T-helper 9 cell (primary cell): ENCODE results near the gene BAG2.
A peak's percentile ranks its signal among the peaks of the same experiment; 100 is the strongest.

ENCODE experiments used
- DNase-seq: peaks from one replicate; pipeline ENCODE4 v3.0.0-alpha.2; 2020

BAG2 gene

GRCh38 chr6:57174511-57174907 lies 2.4 kb downstream of the BAG2 start:
- no peak for DNase-seq

GRCh38 chr6:57177545-57178265 lies 5.6 kb downstream of the BAG2 start:
- no peak for DNase-seq

GRCh38 chr6:57180596-57180995 lies 8.5 kb downstream of the BAG2 start:
- no peak for DNase-seq

DNA sequence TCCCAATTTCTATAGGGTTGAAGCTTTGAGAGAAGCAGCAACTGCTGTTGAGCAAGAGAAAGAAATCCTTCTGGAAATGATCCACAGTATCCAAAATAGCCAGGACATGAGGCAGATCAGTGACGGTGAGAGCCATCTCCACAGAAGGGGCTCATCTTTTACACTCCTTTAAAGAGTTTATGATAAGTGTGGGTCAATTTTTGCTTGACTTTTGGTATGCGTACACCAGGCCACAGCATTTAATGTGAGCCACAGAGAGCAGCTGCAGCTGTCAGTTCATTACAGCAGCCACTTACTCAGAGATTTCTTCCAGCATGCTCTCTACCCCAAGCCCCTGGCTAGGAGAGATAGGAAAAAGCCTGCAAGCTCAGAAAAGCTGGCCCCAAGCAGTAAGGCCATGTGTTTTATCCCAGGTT lies 9.9 kb downstream of the BAG2 start:
- no peak for DNase-seq

DNA sequence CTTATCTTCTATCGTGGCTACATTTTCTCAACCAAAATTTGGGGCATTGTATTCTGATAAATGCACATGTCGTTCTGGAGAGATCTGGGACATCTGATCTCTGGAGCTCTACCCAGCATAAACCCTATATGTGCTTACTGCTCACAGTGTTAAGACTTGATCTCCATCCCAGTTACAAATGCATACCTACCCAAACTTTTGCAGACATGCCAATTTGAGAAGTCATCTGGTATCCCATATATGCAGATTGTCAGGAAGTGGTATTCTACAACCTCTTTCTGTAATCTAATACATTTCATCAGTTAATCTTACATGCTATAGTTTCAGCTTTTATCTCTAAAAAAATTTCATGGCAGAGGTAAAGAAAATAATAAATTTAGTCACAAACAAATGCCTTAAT lies 11.2 kb downstream of the BAG2 start:
- DNase-seq = no peak

- no peak for DNase-seq
These were observed 18.0 kb downstream of the BAG2 start for GRCh38 chr6:57190140-57190539.

DNA sequence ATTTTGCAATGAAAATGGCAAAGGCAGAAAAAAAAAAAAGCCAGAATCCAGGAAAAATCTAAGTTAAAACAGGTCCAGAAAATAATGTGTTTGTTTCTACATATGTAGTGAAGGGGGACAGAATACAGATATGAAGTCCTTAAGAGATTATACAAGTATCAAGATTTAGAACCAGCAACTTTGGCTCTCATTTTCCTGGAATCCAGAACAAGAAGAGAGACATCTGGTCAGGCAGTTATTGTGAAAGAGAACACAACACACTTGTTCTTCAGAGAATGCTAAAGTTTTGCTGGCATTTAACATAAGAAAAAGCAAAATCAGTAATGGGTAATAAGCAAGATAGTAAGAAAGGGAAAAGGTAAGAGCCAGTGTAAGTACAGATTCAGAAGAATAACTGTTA lies 21.1 kb downstream of the BAG2 start:
- no peak for DNase-seq

- DNase-seq = no peak
These were observed 23.3 kb downstream of the BAG2 start for GRCh38 chr6:57195457-57195856.

- no peak for DNase-seq
These were observed 27.0 kb downstream of the BAG2 start for GRCh38 chr6:57198926-57199636.

DNA sequence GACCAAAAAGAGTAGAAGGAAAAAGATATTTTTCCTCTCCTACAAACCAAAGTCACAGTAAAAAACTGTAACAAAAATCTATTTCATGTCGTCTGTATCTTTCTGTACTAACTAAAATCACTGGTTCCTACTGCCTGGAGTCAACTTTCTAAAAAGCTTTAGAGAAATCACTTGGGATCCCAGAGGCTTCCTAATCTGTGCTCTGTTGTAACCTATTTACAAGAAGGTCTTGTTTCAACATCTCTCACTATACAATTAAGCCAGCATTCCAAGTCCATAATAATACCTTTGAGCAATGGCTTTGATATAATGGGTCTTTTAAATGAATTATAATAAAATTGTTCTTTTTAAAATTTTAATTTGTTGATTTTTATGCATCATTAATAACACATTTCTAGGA lies 29.6 kb downstream of the BAG2 start:
- no peak for DNase-seq

DNA sequence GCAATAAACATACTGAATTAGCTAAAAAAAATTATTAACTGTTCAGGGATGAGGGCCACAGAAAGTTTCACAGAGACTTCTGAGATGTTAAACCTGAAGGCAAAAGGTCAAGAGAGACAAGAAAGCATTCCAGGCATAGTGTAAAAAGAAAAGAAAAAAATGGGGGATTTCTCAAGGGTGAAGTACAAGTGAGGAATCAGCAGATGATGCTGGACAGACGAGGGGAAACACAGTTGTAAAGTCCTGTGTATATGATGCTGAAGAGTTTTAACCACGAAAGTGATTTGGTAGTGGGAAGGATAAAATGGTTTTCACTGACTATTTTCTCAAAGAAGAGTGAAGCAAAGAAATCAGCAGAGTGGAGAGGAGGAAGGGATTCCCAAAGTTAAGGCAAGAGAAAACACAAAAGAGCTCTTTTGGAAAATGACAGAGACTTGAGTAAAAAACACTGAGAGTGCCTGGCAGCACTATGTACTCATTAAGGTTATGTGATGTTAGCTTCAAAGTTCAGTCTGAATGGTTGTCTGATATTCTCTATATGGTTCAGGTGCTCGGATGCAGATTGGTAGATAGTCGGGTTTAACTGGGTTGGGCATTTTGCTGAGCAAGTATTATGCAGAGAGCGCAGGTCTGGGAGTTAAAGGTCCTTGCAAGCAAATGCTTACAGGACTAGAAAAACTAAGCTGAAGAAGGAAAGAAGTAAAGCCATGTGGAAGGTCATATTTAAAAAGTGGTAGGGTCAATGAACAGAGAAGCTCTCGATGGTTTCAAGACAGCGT lies 33.6 kb downstream of the BAG2 start:
- no peak for DNase-seq

GRCh38 chr6:57207141-57207540 lies 35.0 kb downstream of the BAG2 start:
- no peak for DNase-seq

- no peak for DNase-seq
These were observed 35.7 kb downstream of the BAG2 start for GRCh38 chr6:57207872-57208271.

- no peak for DNase-seq
These were observed 36.9 kb downstream of the BAG2 start for GRCh38 chr6:57209030-57209429.

DNA sequence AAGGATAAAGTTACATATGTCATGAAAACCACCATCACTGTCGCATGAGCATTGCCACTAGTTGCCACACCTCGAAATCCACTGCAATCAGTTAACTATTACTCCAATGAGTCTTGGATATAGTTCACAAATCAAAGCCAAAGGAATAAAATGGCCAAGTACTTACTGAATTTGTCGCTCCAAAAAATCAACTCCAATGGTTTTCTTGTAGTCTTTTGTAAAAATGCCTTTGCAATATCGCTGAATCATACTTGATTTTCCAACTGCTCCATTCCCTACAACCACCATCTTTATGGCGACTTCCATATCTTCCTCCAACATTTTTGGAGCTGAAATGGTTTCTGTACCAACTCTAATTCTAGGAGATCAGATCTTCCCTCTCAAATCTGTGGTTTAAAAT lies 37.9 kb downstream of the BAG2 start:
- DNase-seq = no peak

DNA sequence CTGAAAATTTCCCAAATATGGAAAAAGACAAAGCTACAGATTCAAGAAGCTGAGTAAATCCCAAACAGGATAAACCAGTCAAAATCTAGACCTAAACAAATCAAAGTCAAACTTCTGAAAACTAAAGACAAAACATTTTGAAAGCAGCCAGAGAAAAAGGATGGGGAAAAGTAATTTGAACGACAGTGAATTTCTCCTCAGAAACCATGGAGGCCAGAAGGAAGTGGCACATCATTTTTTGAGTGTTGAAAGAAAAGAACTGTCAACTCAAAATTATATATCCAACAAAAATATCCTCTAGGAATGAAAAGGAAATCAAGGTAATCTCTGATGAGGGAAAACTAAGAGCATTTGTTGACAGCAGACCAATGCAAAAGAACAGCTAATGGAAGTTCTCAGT lies 43.1 kb downstream of the BAG2 start:
- no peak for DNase-seq

GRCh38 chr6:57216235-57217101 lies 44.3 kb downstream of the BAG2 start:
- DNase-seq = no peak

DNA sequence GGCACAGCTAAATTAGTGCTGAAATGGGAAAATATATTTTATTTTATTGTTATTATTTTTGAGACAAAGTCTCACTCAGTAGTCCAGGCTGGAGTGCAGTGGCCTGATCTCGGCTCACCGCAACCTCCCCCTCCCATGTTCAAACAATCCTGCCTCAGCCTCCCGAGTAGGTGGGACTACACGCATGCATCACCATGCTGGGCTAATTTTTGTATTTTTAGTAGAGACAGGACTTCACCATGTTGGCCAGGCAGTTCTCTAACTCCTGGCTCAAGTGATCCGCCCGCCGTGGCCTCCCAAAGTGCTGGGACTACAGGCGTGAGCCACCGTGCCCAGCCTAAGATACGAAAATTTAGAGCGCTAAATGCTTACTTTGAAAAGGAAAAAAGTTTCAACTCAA lies 45.1 kb downstream of the BAG2 start:
- DNase-seq = no peak

- DNase-seq = no peak
These were observed 48.1 kb downstream of the BAG2 start for GRCh38 chr6:57220083-57220703.

- peak; percentile 48 for DNase-seq
These were observed 49.2 kb downstream of the BAG2 start for GRCh38 chr6:57221191-57221935.

DNA sequence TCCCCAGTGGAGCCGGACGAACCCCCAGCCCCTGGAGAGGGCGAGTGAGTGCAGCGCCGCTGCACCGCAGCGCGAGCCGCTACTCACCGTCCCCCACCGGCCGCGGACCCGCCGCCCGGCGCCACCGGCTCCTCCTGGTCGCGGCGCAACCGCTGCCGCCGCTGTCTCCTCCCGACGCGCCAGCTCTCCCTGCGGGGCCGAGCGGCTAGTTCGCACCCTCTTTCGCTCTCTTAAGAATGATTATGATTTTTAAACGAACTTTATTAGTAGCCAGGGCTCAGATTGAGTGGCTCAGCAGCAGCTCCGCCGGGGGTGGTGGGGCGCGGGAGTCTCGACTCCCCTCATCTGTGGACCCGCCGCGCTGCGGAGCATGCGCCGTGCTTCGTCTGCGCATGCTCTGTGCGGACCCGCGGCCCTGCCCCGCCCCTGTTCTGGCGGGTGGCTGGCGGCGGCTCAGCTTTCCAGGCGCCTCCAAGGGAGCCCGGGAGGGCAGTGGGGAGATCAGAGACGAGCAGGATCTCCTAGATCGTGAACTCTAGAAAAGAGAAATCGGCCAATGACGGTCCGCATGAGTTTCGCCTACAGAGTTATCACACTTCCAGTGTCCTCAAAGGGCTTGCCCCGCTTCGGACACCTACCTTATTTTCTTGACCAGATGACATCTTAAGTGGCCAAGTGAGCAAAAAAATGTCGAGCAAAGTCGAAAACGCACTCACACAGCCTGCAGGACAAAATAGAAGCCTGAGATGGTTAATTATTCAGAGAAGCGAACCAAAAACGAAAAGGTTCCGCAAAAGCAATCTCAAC lies 50.0 kb downstream of the BAG2 start, which contains the start of gene RAB23:
RAB23 (minus strand) TSS at position 372 of the 807 bp plus-strand sequence. CDS start 11,927 bp downstream, outside the sequence.
- DNase-seq = peak; percentile 73
